GM12865 (cell line): ENCODE results near the gene ARID5B.

Source experiments
- DNase-seq: peaks from one replicate; pipeline ENCODE4 v3.0.0; 2010; ENCODE audit warnings: low read depth
- H3K4me3 ChIP-seq: 2 replicates; pipeline ENCODE4 v1.5.1; 2011; ENCODE audit warnings: mild to moderate bottlenecking, low read depth, low read length, control low read depth
- TF ChIP-seq, protein P1 (sequence below): IDR thresholded peaks from 2 replicates; pipeline ENCODE4 v1.5.1; 2011; ENCODE audit warnings: low read length, control low read depth, low read depth, inconsistent platforms; ENCODE audit not compliant: insufficient read depth; ENCODE audit errors: missing control alignments

ARID5B gene

DNA sequence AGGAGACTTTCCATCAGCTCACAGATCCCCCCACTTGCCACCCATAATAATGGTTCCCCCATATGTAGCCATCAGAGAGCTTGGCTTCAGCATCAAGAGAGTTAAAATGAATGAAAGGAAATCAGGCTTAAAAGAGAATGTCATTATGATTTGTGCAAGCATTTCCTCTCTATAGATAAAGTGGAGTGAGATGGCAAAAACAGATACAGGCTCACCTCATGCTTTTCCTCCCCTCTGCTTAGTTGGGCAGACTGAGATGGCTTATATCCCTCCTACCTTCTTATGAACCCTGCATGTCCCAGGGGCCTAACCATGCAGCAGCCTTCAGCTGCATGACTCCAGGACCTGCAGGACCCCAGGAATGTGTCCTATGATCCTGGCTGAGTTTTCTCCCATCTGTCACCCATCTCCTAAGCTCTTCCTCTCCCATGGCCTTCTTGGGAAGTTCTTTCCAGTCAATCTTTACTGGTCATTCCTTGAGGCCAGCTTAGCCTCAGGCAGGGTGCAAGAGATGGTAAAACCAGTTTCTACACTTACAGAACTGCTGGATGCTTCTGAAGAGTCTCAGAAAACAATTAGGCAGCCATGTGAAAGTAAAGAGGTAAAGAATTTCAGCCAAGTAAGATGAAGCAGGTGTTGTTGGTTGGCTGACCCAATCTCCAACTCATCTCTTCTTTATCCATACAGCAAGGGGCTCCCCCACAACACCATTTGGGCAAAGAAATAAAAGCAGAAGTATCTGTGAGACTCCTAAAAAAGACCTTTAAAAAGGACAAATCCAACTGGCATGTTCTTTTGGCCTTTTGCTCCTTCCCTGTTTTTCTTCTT is 207.5 kb downstream of the ARID5B start:
- H3K4me3 ChIP-seq: no peak overlapping the region
- DNase-seq: no peak
- TF ChIP-seq, protein P1, sequence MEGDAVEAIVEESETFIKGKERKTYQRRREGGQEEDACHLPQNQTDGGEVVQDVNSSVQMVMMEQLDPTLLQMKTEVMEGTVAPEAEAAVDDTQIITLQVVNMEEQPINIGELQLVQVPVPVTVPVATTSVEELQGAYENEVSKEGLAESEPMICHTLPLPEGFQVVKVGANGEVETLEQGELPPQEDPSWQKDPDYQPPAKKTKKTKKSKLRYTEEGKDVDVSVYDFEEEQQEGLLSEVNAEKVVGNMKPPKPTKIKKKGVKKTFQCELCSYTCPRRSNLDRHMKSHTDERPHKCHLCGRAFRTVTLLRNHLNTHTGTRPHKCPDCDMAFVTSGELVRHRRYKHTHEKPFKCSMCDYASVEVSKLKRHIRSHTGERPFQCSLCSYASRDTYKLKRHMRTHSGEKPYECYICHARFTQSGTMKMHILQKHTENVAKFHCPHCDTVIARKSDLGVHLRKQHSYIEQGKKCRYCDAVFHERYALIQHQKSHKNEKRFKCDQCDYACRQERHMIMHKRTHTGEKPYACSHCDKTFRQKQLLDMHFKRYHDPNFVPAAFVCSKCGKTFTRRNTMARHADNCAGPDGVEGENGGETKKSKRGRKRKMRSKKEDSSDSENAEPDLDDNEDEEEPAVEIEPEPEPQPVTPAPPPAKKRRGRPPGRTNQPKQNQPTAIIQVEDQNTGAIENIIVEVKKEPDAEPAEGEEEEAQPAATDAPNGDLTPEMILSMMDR: no peak

GRCh38 chr10:62109587-62110293 is 208.2 kb downstream of the ARID5B start:
- H3K4me3 ChIP-seq: no peak overlapping the region
- peak; percentile 60 for DNase-seq
- TF ChIP-seq, protein P1: no peak

DNA sequence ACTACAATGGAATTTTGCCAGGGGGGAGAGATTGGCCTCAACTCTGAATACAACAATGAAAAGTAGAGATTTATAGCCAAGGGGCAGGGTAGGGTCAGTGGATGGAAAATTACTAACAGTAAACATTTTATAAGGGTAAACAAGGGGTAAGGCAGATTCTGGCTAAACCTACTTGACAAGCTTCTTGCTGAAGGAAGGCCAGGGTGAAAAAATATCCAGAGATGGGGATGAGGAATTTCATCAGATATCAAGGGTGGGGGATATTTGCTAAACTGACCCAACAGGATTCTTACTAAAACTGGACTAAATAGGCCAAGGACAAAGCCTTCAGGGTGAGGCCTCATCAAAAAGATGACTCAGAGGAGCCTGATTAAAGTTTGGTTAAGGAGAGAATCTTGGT is 210.8 kb downstream of the ARID5B start:
- no peak for DNase-seq
- TF ChIP-seq, protein P1: no peak
- H3K4me3 ChIP-seq: no peak overlapping the region

DNA sequence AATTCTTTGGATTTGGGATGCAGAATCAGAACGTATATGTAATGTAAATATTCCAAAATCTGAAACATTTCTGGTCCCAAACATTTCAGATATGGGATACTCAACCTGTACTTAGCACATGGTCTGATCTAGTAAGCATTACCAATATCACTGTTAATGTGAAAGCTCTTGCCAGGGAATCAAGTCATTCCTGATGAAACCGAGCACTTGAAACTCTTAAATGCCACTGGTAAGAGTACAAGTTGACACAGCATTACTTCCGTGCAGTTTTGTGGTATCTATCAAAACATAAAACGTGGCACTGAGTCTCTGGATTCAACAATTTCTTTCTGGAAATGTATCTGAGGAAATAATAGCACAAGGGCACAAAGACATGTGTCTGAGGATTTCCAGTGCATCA is 211.5 kb downstream of the ARID5B start:
- no peak for DNase-seq
- TF ChIP-seq, protein P1: no peak
- no peak overlapping the region for H3K4me3 ChIP-seq

DNA sequence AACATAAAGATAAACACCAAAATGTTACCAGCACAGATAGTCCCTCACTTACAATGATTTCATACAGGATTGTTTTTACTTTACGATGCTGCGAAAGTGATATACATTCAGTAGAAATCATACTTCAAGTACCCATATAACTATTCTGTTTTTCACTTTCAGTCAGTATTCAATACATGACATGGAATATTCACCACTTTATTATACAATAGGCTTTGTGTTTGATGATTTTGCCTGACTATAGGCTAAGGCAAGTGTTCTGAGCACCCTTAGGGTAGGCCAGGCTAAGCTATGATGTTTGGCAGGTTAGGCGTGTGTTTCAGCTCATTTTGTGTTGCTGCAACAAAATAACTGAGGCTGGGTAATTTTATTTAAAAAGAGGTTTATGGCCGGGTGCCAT is 212.2 kb downstream of the ARID5B start:
- no peak overlapping the region for H3K4me3 ChIP-seq
- TF ChIP-seq, protein P1: no peak
- DNase-seq: no peak

DNA sequence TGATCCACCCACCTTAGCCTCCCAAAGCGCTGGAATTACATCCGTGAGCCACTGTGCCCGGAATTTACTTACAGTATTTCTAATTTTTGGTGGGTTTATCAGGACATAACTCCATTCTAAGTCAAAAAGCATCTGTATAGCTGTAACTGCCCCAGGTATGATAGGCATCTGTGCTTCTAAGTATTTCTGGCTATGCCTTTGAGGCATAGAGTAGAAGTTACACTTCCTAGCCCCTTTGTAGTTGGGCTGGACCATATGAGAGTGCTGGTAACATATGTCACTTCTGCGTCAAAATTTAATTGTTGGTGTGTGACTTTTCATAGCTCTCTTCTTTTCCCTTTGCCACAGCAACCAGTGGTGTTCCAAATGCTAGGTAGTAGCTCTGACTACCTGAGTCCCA is 213.8 kb downstream of the ARID5B start:
- H3K4me3 ChIP-seq: no peak overlapping the region
- no peak for DNase-seq
- TF ChIP-seq, protein P1: no peak
